Measurements from ENCODE around the gene TTLL3. TPM values are rescaled to one million over a fixed set of nuclear protein-coding genes. Genes with fewer than 3 reads are reported as not detected.

The TTLL3 gene
- total and polyA plus RNA-seq, 2 of the 13 experiments (the other 11 are each of a cell fraction or from before 2014, with no cell fraction given): 9.5 to 51.2 TPM

GRCh38 chr3:9841015-9841414 lies 31.0 kb downstream of the TTLL3 start (continued):
- no peak for TF ChIP-seq PAXIP1 (CRISPR knock-in tag; conservative IDR thresholded peaks at IDR 0.05)
- TF ChIP-seq ZNF616 (CRISPR knock-in tag; IDR thresholded peaks at IDR 0.05; ENCODE audit: low read depth): no peak
- TF ChIP-seq ARNT2 (CRISPR knock-in tag; IDR thresholded peaks at IDR 0.05; ENCODE audit: low read depth): no peak
- TF ChIP-seq KDM2A (CRISPR knock-in tag; IDR thresholded peaks at IDR 0.05; ENCODE audit: borderline replicate concordance, low read depth): no peak
- TF ChIP-seq, protein P1, sequence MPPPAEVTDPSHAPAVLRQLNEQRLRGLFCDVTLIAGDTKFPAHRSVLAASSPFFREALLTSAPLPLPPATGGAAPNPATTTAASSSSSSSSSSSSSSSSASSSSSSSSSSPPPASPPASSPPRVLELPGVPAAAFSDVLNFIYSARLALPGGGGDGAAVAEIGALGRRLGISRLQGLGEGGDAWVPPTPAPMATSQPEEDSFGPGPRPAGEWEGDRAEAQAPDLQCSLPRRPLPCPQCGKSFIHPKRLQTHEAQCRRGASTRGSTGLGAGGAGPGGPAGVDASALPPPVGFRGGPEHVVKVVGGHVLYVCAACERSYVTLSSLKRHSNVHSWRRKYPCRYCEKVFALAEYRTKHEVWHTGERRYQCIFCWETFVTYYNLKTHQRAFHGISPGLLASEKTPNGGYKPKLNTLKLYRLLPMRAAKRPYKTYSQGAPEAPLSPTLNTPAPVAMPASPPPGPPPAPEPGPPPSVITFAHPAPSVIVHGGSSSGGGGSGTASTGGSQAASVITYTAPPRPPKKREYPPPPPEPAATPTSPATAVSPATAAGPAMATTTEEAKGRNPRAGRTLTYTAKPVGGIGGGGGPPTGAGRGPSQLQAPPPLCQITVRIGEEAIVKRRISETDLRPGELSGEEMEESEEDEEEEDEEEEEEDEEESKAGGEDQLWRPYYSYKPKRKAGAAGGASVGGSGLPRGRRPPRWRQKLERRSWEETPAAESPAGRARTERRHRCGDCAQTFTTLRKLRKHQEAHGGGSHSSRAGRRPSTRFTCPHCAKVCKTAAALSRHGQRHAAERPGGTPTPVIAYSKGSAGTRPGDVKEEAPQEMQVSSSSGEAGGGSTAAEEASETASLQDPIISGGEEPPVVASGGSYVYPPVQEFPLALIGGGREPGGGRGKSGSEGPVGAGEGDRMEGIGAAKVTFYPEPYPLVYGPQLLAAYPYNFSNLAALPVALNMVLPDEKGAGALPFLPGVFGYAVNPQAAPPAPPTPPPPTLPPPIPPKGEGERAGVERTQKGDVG (CRISPR knock-in tag; IDR thresholded peaks at IDR 0.05; ENCODE audit: borderline replicate concordance): no peak
- TF ChIP-seq ZNF513 (CRISPR knock-in tag; conservative IDR thresholded peaks at IDR 0.05): no peak

Measured in HepG2 (cell line).